HCT116 (cell line): ENCODE data around the gene SECTM1.

Experiments
- ATF3 ChIP-seq: IDR thresholded peaks from 2 replicates; pipeline ENCODE4 v1.6.1; 2012
- CBX3 ChIP-seq: IDR thresholded peaks from 2 replicates; pipeline ENCODE4 v1.6.1; 2012; ENCODE audit warnings: low read depth
- CTCF ChIP-seq, 3 experiments: fragments of 200-600 bp in 1 of 3; sonication (generic) in 1 of 3; IDR thresholded peaks in 2 of 3; conservative IDR thresholded peaks in 1 of 3; 2 replicates each; pipeline ENCODE4 v1.5.1; 2012 to 2017; ENCODE audit warnings: low read depth in 2 of 3, low read length in 2 of 3, antibody characterized with exemption in 1 of 3, borderline replicate concordance in 1 of 3, control low read depth in 1 of 3, mild to moderate bottlenecking in 1 of 3, mixed read lengths in 1 of 3, mixed run types in 1 of 3, moderate library complexity in 1 of 3; ENCODE audit not compliant: insufficient read depth in 1 of 3
- EZH2 ChIP-seq: fragments of 200-600 bp; sonication (generic); IDR thresholded peaks from 2 replicates; pipeline ENCODE4 v1.6.1; 2017; ENCODE audit warnings: antibody characterized with exemption, mixed run types
- EZH2phosphoT487 ChIP-seq: fragments of 200-600 bp; IDR thresholded peaks from 2 replicates; pipeline ENCODE4 v1.6.1; 2018; ENCODE audit warnings: antibody characterized with exemption, borderline replicate concordance
- JUND ChIP-seq: IDR thresholded peaks from 2 replicates; pipeline ENCODE4 v1.6.1; 2012
- POLR2A ChIP-seq: IDR thresholded peaks from 2 replicates; pipeline ENCODE4 v1.7.0; 2011; ENCODE audit warnings: borderline replicate concordance; ENCODE audit not compliant: insufficient read depth, insufficient read length; ENCODE audit errors: extremely low read depth
- POLR2AphosphoS5 ChIP-seq: IDR thresholded peaks from 2 replicates; pipeline ENCODE4 v1.6.1; 2011; ENCODE audit warnings: mild to moderate bottlenecking, low read depth, low read length, moderate library complexity
- REST ChIP-seq: IDR thresholded peaks from 2 replicates; pipeline ENCODE4 v1.6.1; 2012; ENCODE audit warnings: low read depth

- TF ChIP-seq POLR2A (no peak), CBX3 (no peak), EZH2 (no peak), POLR2AphosphoS5 (no peak), CTCF (IDR thresholded peaks at IDR 0.05 in 2 of 3, conservative IDR thresholded peaks at IDR 0.05 in 1 of 3; ENCODE audit: borderline replicate concordance in 1 of 3, insufficient read depth in 1 of 3, low read depth in 2 of 3, low read length in 2 of 3) (no peak), REST (no peak), EZH2phosphoT487 (no peak), ATF3 (no peak), JUND (no peak)
Observed at GRCh38 chr17:82277851-82278250, 55.7 kb downstream of the SECTM1 start.
